ENCODE measurements around the gene RFFL. TPM values are rescaled to one million over a fixed set of nuclear protein-coding genes. Genes with fewer than 3 reads are reported as not detected.
"Not testable (repeated sequence)": the region's sequence is repeated elsewhere in the genome, so short reads cannot be mapped to it uniquely, and the experiment has no call there.

RFFL gene
- total RNA-seq, 2 donors from 2014 or later, result 12.2 to 20.1 TPM

GRCh38 chr17:35028531-35029262 is 34.8 kb downstream of the RFFL start:
- Histone ChIP-seq H3K27ac (no peak overlapping the region), H3K4me3 (no peak overlapping the region), H3K4me1 (no peaks in the 10 kb centered on the region), H3K9me3 (no peaks in the 10 kb centered on the region), H3K27me3 (no peaks in the 10 kb centered on the region), H3K36me3 (peaks cover 5% of the 10 kb centered on the region)
- TF ChIP-seq CTCF (IDR thresholded peaks at IDR 0.05), result no peak
- no peak for DNase-seq (ENCODE audit: low spot score)

- H3K27me3 ChIP-seq; H3K36me3 ChIP-seq; H3K9me3 ChIP-seq; DNase-seq (ENCODE audit: low spot score); H3K27ac ChIP-seq; H3K4me3 ChIP-seq; H3K4me1 ChIP-seq: not testable (repeated sequence)
These were observed 35.4 kb downstream of the RFFL start for GRCh38 chr17:35028097-35028496.

GRCh38 chr17:35025541-35025940 is 38.0 kb downstream of the RFFL start:
- Histone ChIP-seq H3K4me1 (peaks cover 0 to 27% of the 10 kb centered on the region in 2 donors), H3K36me3 (peaks cover 5% of the 10 kb centered on the region), H3K4me3 (no peak overlapping the region), H3K27ac (no peak overlapping the region), H3K9me3 (no peaks in the 10 kb centered on the region), H3K27me3 (no peaks in the 10 kb centered on the region)
- DNase-seq (ENCODE audit: low spot score), result no peak
- no peak for TF ChIP-seq CTCF (IDR thresholded peaks at IDR 0.05)

GRCh38 chr17:35023538-35023937 is 40.0 kb downstream of the RFFL start:
- H3K4me3 ChIP-seq, result no peak overlapping the region
- H3K27ac ChIP-seq, result peak overlapping the region; percentile 62 to 80
- TF ChIP-seq CTCF (IDR thresholded peaks at IDR 0.05), result no peak
- no peaks in the 10 kb centered on the region for H3K9me3 ChIP-seq
- H3K36me3 ChIP-seq, result peaks cover 11% of the 10 kb centered on the region
- peaks cover 0 to 32% of the 10 kb centered on the region in 2 donors for H3K4me1 ChIP-seq
- DNase-seq (ENCODE audit: low spot score), result no peak
- H3K27me3 ChIP-seq, result no peaks in the 10 kb centered on the region

GRCh38 chr17:35022536-35023063 is 40.9 kb downstream of the RFFL start:
- H3K4me3 ChIP-seq, result no peak overlapping the region
- H3K9me3 ChIP-seq, result no peaks in the 10 kb centered on the region
- peak; percentile 88 for DNase-seq (ENCODE audit: low spot score)
- no peaks in the 10 kb centered on the region for H3K27me3 ChIP-seq
- H3K36me3 ChIP-seq, result peaks cover 15% of the 10 kb centered on the region
- peak overlapping the region; percentile 62 to 80 for H3K27ac ChIP-seq
- no peak for TF ChIP-seq CTCF (IDR thresholded peaks at IDR 0.05)
- H3K4me1 ChIP-seq, result peaks cover 0 to 32% of the 10 kb centered on the region in 2 donors

GRCh38 chr17:35021520-35022380 is 41.8 kb downstream of the RFFL start:
- Histone ChIP-seq H3K4me3 (no peak overlapping the region), H3K9me3 (no peaks in the 10 kb centered on the region), H3K27ac (peak overlapping the region; percentile 62 to 80), H3K4me1 (peaks cover 0 to 32% of the 10 kb centered on the region in 2 donors), H3K27me3 (no peaks in the 10 kb centered on the region), H3K36me3 (peaks cover 19% of the 10 kb centered on the region)
- DNase-seq (ENCODE audit: low spot score), result no peak
- TF ChIP-seq CTCF (IDR thresholded peaks at IDR 0.05), result no peak

Data from right atrium auricular region (tissue), 2 donors.